ENCODE measurements around the gene SCN1B. TPM values are rescaled to one million over a fixed set of nuclear protein-coding genes. Genes with fewer than 3 reads are reported as not detected.

Gene SCN1B
- total and polyA plus RNA-seq, 2 of the 13 experiments (the other 11 are each of a cell fraction or from before 2014, with no cell fraction given), result 2.7 to 20.1 TPM

- no peak for TF ChIP-seq LRRFIP1 (CRISPR knock-in tag; conservative IDR thresholded peaks at IDR 0.05)
- TF ChIP-seq POLR2AphosphoS5 (IDR thresholded peaks at IDR 0.05; ENCODE audit: low read depth, low read length), result peak; percentile 60
- TF ChIP-seq NCOA2 (CRISPR knock-in tag; IDR thresholded peaks at IDR 0.05), result peak; percentile 83
- peak; percentile 72 for TF ChIP-seq NR2F6 (IDR thresholded peaks at IDR 0.05)
- peak; percentile 79 for TF ChIP-seq NR2F6 (CRISPR knock-in tag; IDR thresholded peaks at IDR 0.05)
- TF ChIP-seq ZNF33B (CRISPR knock-in tag; IDR thresholded peaks at IDR 0.05), result no peak
- peak; percentile 86 for TF ChIP-seq MED1 (CRISPR knock-in tag; IDR thresholded peaks at IDR 0.05)
- TF ChIP-seq SKI (IDR thresholded peaks at IDR 0.05; ENCODE audit: partially characterized antibody), result peak; percentile 86
- TF ChIP-seq PAX8 (CRISPR knock-in tag; IDR thresholded peaks at IDR 0.05; ENCODE audit: borderline replicate concordance), result peak; percentile 89; the same call in 1 of the 2 replicates
- 0 out of 2 replicates have a peak, but pooled peaks have one; percentile 42 for TF ChIP-seq ZNF605 (CRISPR knock-in tag; IDR thresholded peaks at IDR 0.05)
- TF ChIP-seq ZHX1 (CRISPR knock-in tag; IDR thresholded peaks at IDR 0.05; ENCODE audit: low read depth), result no peak
- TF ChIP-seq ERF (CRISPR knock-in tag; IDR thresholded peaks at IDR 0.05), result peak; percentile 84
- peak; percentile 84 for TF ChIP-seq CSRNP1 (CRISPR knock-in tag; IDR thresholded peaks at IDR 0.05)
- TF ChIP-seq ZFP1 (CRISPR knock-in tag; IDR thresholded peaks at IDR 0.05), result 0 out of 2 replicates have a peak, but pooled peaks have one; percentile 70
- peak; percentile 90 for TF ChIP-seq RXRB (CRISPR knock-in tag; IDR thresholded peaks at IDR 0.05; ENCODE audit: borderline replicate concordance)
- TF ChIP-seq NFYC (CRISPR knock-in tag; IDR thresholded peaks at IDR 0.05), result peak; percentile 49
- TF ChIP-seq KDM3A (CRISPR knock-in tag; IDR thresholded peaks at IDR 0.05; ENCODE audit: low read depth), result peak; percentile 89
- TF ChIP-seq CENPX (CRISPR knock-in tag; IDR thresholded peaks at IDR 0.05), result no peak
- peak; percentile 80 for TF ChIP-seq TARDBP (CRISPR knock-in tag; IDR thresholded peaks at IDR 0.05)
- no peak for TF ChIP-seq ZEB1 (IDR thresholded peaks at IDR 0.05; ENCODE audit: insufficient replicate concordance, low read depth)
- peak; percentile 50; the same call in 1 of the 2 replicates for TF ChIP-seq ZMYM3 (CRISPR knock-in tag; IDR thresholded peaks at IDR 0.05)
- TF ChIP-seq SNAPC5 (CRISPR knock-in tag; IDR thresholded peaks at IDR 0.05; ENCODE audit: borderline replicate concordance), result 0 out of 2 replicates have a peak, but pooled peaks have one; percentile 31
- no peak for TF ChIP-seq ZBTB42 (CRISPR knock-in tag; IDR thresholded peaks at IDR 0.05)
- no peak for TF ChIP-seq ZNF234 (CRISPR knock-in tag; conservative IDR thresholded peaks at IDR 0.05)
- no peak for TF ChIP-seq ZNF530 (CRISPR knock-in tag; IDR thresholded peaks at IDR 0.05; ENCODE audit: low read depth)
Observed at GRCh38 chr19:34994643-34995541, 35.4 kb upstream of the SCN1B start (continued).
